GM18526 (cell line): ENCODE measurements around the gene SLC35B1.

ENCODE experiments used
- POLR2A ChIP-seq: IDR thresholded peaks from 3 replicates; pipeline ENCODE4 v1.6.1; 2011; ENCODE audit not compliant: insufficient read length; ENCODE audit errors: extremely low read depth

SLC35B1 gene

GRCh38 chr17:49741009-49741691 lies 33.4 kb upstream of the SLC35B1 start:
- TF ChIP-seq POLR2A = no peak

- no peak for TF ChIP-seq POLR2A
Observed at GRCh38 chr17:49739641-49740271, 32.0 kb upstream of the SLC35B1 start.

- no peak for TF ChIP-seq POLR2A
Observed at GRCh38 chr17:49738456-49739163, 30.8 kb upstream of the SLC35B1 start.

GRCh38 chr17:49734515-49735490 lies 27.0 kb upstream of the SLC35B1 start:
- no peak for TF ChIP-seq POLR2A

GRCh38 chr17:49731435-49731831 lies 23.7 kb upstream of the SLC35B1 start:
- TF ChIP-seq POLR2A = no peak

GRCh38 chr17:49730785-49731434 lies 23.1 kb upstream of the SLC35B1 start:
- no peak for TF ChIP-seq POLR2A

GRCh38 chr17:49730078-49730784 lies 22.5 kb upstream of the SLC35B1 start:
- no peak for TF ChIP-seq POLR2A

GRCh38 chr17:49729069-49729468 lies 21.3 kb upstream of the SLC35B1 start:
- TF ChIP-seq POLR2A = no peak

GRCh38 chr17:49728425-49728824 lies 20.7 kb upstream of the SLC35B1 start:
- no peak for TF ChIP-seq POLR2A

GRCh38 chr17:49727380-49727779 lies 19.6 kb upstream of the SLC35B1 start:
- no peak for TF ChIP-seq POLR2A

- no peak for TF ChIP-seq POLR2A
Observed at GRCh38 chr17:49725452-49726130, 17.8 kb upstream of the SLC35B1 start.

- no peak for TF ChIP-seq POLR2A
Observed at GRCh38 chr17:49723423-49723822, 15.7 kb upstream of the SLC35B1 start.

GRCh38 chr17:49722066-49722465 lies 14.3 kb upstream of the SLC35B1 start:
- no peak for TF ChIP-seq POLR2A
